Activated CD4-positive, alpha-beta T cell treated with anti-CD3 and anti-CD28 coated beads, Interleukin-2, amount 50 U/mL, for 4 hours (primary cell): ENCODE data around the gene DCPS.
A peak's percentile ranks its signal among the peaks of the same experiment; 100 is the strongest.
"Not testable (repeated sequence)": the region's sequence is repeated elsewhere in the genome, so short reads cannot be mapped to it uniquely, and the experiment has no call there.

ENCODE experiments used
- DNase-seq, 2 experiments: peaks; one replicate each; pipeline ENCODE4 v3.0.0-alpha.2; 2020

Gene DCPS

DNA sequence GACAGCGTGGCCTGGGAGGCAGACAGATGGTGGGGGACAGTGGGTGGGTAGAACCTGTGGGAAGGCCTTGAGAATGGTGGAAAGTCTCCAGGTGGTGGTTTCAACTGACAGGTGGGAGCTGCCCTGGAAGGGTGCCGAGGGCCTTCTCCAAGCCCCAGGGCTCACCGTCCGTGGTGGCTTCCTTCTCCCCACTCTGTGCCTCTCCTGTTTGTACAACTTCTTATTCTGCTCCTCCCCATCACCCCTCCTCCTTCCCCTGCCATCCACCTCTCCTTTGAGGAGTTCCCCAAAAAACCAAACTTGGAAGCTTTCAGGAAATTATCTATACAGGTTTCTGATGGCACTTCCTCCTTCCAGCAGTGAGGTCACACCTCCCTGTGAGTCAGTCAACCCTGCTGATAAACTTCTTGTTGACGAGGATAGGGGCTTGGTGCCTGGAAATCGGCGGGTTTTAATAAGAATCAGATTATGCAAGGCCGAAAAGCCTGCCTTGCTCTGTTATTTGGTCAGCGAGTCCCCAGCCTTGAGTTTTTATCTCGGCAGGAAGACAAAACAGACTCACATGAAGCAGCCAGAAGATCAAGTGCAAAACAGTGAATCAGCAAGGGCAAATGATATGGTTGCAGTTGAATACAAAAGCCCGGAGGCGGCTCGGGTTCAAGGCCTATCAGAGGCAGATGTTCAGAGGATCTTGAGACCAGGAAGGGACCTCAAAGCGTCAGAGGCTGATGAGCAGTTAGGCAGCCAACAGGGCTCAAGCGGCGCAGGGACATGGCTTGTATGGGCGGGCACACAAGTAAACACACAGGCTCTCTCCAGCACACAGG is 42.1 kb downstream of the DCPS start:
- DNase-seq = no peak

DNA sequence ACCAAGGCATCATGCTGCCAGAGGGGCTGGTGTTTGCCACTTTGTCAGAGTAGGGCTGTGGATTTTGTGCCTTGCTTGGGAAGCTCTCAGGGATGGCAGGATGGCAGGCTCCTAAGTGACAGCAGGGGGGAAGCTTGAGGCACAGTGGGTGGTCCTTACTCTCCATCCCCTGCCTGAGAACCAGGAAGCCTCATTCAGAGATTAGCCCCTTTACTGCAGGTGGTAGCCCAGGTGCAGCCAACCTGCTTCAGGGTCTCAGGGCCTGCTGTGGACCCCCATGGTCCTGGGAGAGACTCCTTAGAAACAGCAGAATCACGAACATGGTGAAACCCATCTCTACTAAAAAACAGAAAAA is 42.7 kb downstream of the DCPS start:
- DNase-seq = no peak

- not testable (repeated sequence) for DNase-seq
Measured at GRCh38 chr11:126346946-126347345, 43.1 kb downstream of the DCPS start.

DNA sequence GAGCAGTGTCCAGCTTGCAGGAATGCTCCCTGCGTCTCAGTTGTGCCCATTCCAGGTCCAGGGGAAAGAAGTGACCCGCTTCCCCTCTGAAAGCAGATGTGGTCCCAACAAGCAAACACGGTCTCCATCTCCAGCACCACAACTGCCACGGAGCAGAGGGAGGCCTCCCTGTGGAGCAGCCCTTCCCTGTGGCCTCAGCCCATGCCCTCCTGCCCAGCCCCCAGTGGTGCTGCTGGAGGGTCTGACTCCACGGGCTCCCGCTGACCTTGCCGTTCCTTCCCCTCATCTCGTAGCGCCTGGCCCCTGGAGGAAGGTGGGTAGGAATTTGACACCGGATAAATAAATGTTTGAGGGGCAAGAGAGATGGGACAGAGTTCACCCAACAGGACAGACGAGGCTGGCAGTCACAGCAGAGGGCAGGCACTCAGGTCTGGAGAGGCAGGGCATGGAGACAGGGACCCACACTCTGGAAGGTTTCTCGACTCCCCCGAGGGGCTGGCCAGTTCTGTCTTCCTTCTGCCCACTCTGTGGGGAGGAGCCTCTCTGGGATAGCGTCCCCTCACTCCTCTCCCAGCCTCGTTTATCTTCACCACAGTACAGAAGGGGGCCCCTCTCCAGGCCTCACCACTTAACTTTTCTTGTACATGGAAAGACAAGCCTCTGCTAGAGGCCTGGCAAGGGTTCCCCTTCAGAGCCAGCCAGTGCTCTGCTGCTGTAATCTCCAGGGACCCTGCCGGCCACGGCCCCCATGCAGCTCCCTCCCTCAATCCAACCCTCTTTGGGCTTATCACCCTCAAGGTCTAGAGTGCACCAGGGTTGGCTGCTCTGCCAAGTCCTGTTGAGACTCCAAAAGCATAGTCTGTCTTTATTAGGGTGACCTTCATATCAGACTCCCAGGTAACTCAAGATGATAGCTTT is 44.1 kb downstream of the DCPS start:
- no peak for DNase-seq

- DNase-seq = no peak
Measured at GRCh38 chr11:126348806-126349582, 45.1 kb downstream of the DCPS start.

DNA sequence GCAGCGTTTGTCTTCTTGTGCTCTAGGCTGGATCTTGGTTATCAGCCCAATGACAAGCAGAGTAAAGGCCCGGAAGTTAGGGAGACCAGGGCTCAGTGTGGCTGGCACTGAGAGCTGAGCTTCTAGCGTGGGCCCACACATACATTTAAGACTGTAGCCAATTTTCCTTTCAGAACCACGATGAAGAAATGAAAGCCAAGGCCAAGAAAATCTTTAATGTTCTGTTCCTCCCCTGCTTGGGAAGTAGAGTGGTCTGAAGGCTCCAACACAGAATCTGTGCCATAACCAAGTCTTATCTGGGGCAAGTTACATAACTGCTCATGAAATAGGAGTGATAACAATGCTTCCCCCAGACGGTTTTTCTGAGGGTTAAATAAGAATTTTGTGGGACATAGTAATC is 47.0 kb downstream of the DCPS start:
- DNase-seq = no peak

- no peak for DNase-seq
Measured at GRCh38 chr11:126352163-126352562, 48.3 kb downstream of the DCPS start.

DNA sequence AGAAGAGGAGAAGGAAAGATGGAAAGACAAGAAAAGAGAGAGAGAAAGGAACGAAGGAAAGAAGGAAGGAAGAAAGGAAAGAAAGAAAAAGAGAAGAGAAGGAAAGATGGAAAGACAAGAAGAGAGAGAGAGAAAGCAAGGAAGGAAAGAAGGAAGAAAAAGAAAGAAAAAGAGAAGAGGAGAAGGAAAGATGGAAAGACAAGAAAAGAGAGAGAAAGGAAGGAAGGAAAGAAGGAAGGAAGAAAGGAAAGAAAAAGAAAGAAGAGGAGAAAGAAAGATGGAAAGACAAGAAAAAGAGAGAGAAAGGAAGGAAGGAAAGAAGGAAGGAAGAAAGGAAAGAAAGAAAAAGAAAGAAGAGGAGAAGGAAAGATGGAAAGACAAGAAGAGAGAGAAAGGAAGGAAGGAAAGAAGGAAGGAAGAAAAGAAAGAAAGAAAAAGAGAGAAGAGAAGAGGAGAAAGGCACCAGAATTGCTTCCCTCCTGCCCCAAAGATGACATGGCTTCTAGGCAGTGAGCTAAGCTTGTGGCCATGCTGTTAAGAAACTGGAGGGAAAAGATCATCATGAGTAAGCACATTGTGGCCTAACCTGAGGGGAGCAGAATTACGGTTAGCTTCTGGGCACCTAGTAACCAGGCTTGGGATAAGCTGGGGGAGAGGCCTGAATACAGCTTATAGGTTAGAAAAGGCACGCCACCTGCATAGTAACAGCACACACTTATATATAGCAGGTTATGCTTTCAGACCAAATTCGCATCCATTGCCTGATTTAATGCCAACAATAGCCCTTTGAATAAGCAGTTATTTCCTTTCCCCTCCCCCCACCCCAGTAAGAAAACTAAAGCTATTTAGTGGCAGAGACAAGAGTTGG is 49.3 kb downstream of the DCPS start:
- no peak for DNase-seq

- no peak for DNase-seq
Measured at GRCh38 chr11:126354631-126355323, 50.9 kb downstream of the DCPS start.

DNA sequence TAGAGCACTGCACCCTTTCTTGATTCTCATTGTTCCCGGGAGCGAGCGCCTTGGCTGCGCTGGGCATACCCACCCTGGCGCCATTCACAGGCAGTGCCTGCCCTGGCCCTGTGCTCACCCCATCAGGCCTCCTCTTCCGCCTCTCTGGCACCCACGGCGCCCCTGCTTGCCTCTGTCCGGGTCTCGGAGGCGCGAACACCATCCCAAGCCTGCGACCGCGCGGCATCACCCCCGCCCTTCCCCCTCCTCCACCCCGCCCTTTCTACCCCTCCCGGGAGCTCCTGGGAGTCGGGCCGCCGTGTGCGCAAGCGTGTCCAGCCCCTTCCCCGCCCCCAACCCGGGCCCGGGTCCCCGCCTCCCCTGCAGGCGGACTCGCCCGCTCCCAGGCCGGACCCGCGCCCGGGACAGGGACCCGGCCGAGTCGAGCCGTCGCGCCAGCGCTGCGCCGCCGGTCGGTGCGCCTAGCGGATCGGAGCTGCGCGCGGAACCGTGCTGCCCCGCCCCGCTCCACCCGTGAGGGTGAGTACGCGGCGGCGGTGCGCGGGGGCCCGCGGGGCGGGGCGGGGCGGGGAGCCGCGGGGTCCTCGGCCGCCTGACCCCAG is 51.6 kb downstream of the DCPS start, which contains the start of gene ST3GAL4:
ST3GAL4 (plus strand) TSS at position 363 of the 602 bp plus-strand sequence. CDS start 50,470 bp downstream, outside the sequence.
- DNase-seq = peak; percentile 53 to 60

DNA sequence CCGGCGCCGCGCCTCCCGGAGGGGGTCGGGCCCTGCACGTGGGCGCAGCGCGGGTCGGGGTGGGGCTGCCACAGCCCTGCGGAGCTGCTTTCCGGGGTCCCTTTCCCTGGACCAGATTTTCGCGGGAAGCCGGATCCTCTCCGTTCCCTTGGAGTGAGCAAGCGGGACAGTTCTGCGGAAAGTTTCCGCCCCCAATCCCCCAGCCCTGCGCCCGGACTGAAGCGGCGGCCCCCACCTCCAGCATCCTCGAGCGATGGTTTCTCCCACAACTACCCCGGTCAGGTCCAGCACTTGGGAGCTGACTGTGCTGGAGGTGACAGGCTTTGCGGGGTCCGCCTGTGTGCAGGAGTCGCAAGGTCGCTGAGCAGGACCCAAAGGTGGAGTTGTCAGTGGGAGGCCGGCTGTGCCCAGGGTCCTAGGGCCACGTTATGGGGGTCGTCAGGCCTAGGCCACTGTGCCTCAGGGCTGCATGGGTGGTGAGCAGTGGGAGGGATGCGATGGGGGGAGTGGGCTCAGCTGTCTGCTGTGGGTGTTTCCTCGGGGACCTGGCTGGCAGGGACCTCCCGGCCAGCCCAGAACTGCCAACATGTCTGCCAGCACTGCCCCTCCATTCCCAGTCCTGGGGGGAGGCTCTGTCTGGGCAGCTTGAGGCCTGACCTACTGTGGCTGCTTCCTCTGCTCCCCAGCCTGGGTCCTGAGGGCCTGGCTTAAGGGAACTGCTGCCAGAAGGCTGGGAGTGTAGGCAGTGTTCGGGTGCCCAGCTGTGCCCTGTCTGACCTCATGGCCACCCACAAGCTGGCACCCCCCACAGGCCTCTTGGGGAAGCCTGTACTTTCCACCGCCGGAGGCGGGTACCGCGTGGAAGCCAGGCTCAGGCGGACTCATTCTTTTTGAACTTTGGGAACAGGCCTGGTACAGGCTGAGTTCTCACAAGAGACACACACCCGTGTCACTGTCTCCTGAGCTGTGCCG is 52.4 kb downstream of the DCPS start:
- no peak for DNase-seq

GRCh38 chr11:126357055-126357962 is 53.4 kb downstream of the DCPS start:
- no peak for DNase-seq

- no peak for DNase-seq
Measured at GRCh38 chr11:126357969-126358762, 54.3 kb downstream of the DCPS start.

GRCh38 chr11:126358763-126359160 is 54.9 kb downstream of the DCPS start:
- no peak for DNase-seq

GRCh38 chr11:126359431-126360048 is 55.7 kb downstream of the DCPS start:
- DNase-seq = no peak

DNA sequence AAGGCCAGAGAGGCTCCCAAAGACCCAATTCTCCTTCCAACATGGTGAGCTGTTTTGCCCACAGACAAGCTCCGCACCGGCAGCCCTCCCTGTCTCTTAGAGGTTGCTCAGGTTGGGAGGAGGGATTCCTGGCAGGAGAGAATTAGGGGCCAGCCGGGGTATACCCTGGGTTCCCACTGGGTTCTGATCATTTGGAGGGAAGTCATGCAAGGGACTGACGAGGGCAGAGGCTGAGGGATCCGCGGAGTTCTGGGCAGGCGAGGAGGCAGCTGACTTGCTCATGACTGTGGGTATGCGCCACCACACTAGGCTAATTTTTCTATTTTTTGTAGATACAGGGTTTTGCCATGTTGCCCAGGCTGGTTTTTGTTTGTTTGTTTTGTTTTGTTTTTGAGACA is 56.2 kb downstream of the DCPS start:
- DNase-seq = no peak

- no peak for DNase-seq
Measured at GRCh38 chr11:126361400-126361799, 57.5 kb downstream of the DCPS start.
